Liver (tissue), 9 donors: ENCODE data around the gene SNX5. TPM values are rescaled to one million over a fixed set of nuclear protein-coding genes. Genes with fewer than 3 reads are reported as not detected.

Source experiments
- DNase-seq: peaks from one replicate; pipeline ENCODE4 v3.0.0-alpha.2; 2017; ENCODE audit warnings: low spot score
- H3K27ac ChIP-seq, 2 donors: one replicate each; pipeline ENCODE4 v1.7.0; 2013; ENCODE audit warnings: inconsistent platforms in 2 of 2, low read length in 2 of 2, control low read depth in 1 of 2, low read depth in 1 of 2, mild to moderate bottlenecking in 1 of 2
- H3K27me3 ChIP-seq, 4 donors: one replicate each; pipeline versions ENCODE4 v1.6.1 to v1.7.0; 2013; ENCODE audit warnings: low read length in 3 of 4, inconsistent platforms in 1 of 4, mild to moderate bottlenecking in 1 of 4, moderate library complexity in 1 of 4; ENCODE audit not compliant: control insufficient read depth in 4 of 4, insufficient read depth in 4 of 4
- H3K36me3 ChIP-seq, 4 donors: one replicate each; pipeline versions ENCODE4 v1.6.1 to v1.7.0; 2013; ENCODE audit warnings: low read length in 3 of 4, mild to moderate bottlenecking in 3 of 4, low read depth in 1 of 4, moderate library complexity in 1 of 4; ENCODE audit not compliant: control insufficient read depth in 4 of 4, insufficient read depth in 3 of 4
- H3K4me1 ChIP-seq, 4 donors: one replicate each; pipeline versions ENCODE4 v1.6.1 to v1.7.0; 2013; ENCODE audit warnings: low read length in 3 of 4, mild to moderate bottlenecking in 3 of 4, moderate library complexity in 1 of 4; ENCODE audit not compliant: control insufficient read depth in 4 of 4, insufficient read depth in 4 of 4
- H3K4me3 ChIP-seq, 3 donors: one replicate each; pipeline versions ENCODE4 v1.6.1 to v1.7.0; 2013; ENCODE audit warnings: low read length in 3 of 3, control low read depth in 1 of 3, low read depth in 1 of 3, mild to moderate bottlenecking in 1 of 3
- H3K9ac ChIP-seq, 2 donors: one replicate each; pipeline ENCODE4 v1.7.0; 2013; ENCODE audit warnings: low read length in 2 of 2, mild to moderate bottlenecking in 2 of 2, moderate library complexity in 2 of 2, control low read depth in 1 of 2, low read depth in 1 of 2
- H3K9me3 ChIP-seq, 4 donors: one replicate each; pipeline versions ENCODE4 v1.6.1 to v1.7.0; 2013; ENCODE audit warnings: low read length in 3 of 4; ENCODE audit not compliant: control insufficient read depth in 4 of 4
- ATF3 ChIP-seq: IDR thresholded peaks from 2 replicates; pipeline ENCODE4 v1.6.1; 2016; ENCODE audit warnings: antibody characterized with exemption
- CTCF ChIP-seq: fragments of 150-350 bp; IDR thresholded peaks from 2 replicates; pipeline ENCODE4 v1.5.1; 2017; ENCODE audit warnings: improper control_type of control experiment, low read depth, low read length; ENCODE audit not compliant: missing input control
- EGR1 ChIP-seq, 2 donors: IDR thresholded peaks; 2 replicates each; pipeline ENCODE4 v1.6.1; 2016 to 2018; ENCODE audit warnings: antibody characterized with exemption in 2 of 2, low read depth in 2 of 2
- FOXA1 ChIP-seq: IDR thresholded peaks from 2 replicates; pipeline ENCODE4 v1.6.1; 2016; ENCODE audit warnings: antibody characterized with exemption
- FOXA2 ChIP-seq: IDR thresholded peaks from 2 replicates; pipeline ENCODE4 v1.6.1; 2016; ENCODE audit warnings: antibody characterized with exemption
- GABPA ChIP-seq, 2 donors: IDR thresholded peaks in 1 of 2; conservative IDR thresholded peaks in 1 of 2; 2 replicates each; pipeline ENCODE4 v1.6.1; 2016; ENCODE audit warnings: antibody characterized with exemption in 2 of 2, mild to moderate bottlenecking in 1 of 2, moderate library complexity in 1 of 2
- HNF4A ChIP-seq, 2 donors: conservative IDR thresholded peaks; 2 replicates each; pipeline ENCODE4 v1.6.1; 2016; ENCODE audit warnings: antibody characterized with exemption in 2 of 2, mild to moderate bottlenecking in 2 of 2
- HNF4G ChIP-seq: IDR thresholded peaks from 2 replicates; pipeline ENCODE4 v1.6.1; 2016; ENCODE audit warnings: antibody characterized with exemption
- JUND ChIP-seq, 2 donors: IDR thresholded peaks; 2 replicates each; pipeline ENCODE4 v1.6.1; 2016; ENCODE audit warnings: antibody characterized with exemption in 2 of 2
- MAX ChIP-seq: IDR thresholded peaks from 2 replicates; pipeline ENCODE4 v1.6.1; 2016; ENCODE audit warnings: antibody characterized with exemption
- NR2F2 ChIP-seq: IDR thresholded peaks from 2 replicates; pipeline ENCODE4 v1.6.1; 2016; ENCODE audit warnings: antibody characterized with exemption
- RAD21 ChIP-seq, 2 donors: IDR thresholded peaks; 2 replicates each; pipeline ENCODE4 v1.6.1; 2016; ENCODE audit warnings: antibody characterized with exemption in 2 of 2, mild to moderate bottlenecking in 2 of 2
- RXRA ChIP-seq, 2 donors: IDR thresholded peaks; 2 replicates each; pipeline ENCODE4 v1.6.1; 2017 to 2018; ENCODE audit warnings: antibody characterized with exemption in 2 of 2, mild to moderate bottlenecking in 1 of 2
- SP1 ChIP-seq: IDR thresholded peaks from 2 replicates; pipeline ENCODE4 v1.6.1; 2018; ENCODE audit warnings: antibody characterized with exemption, mild to moderate bottlenecking
- TAF1 ChIP-seq: conservative IDR thresholded peaks from 2 replicates; pipeline ENCODE4 v1.6.1; 2016; ENCODE audit warnings: antibody characterized with exemption, mild to moderate bottlenecking
- YY1 ChIP-seq: IDR thresholded peaks from 2 replicates; pipeline ENCODE4 v1.6.1; 2016; ENCODE audit warnings: antibody characterized with exemption, mild to moderate bottlenecking
- WGBS: extraction: QIAGEN DNeasy Blood & Tissue Kit; methylation state at CpG from one replicate; pipeline ENCODE4 v1.1.7; 2013; 5-methylcytosine and 5-hydroxymethylcytosine counted together
- polyA plus RNA-seq, 2 donors: library from polyadenylated mRNA; stranded (reverse) in 1 of 2; unstranded in 1 of 2; fragments of 200-250 nt in 1 of 2; fragments of >200 nt in 1 of 2; fragmentation: Nextera tagmentation in 1 of 2; extraction: Ambion mirVana in 1 of 2; gene quantifications; one replicate each; pipeline versions ENCODE4 v1.2.1 to v1.2.3, GENCODE V29; 2013 to 2015
- total RNA-seq, 2 donors: library from RNA; depleted of rRNA; stranded (reverse); fragments of >200 nt; gene quantifications; one replicate each; pipeline ENCODE4 v1.2.3, GENCODE V29; 2014
- TF ChIP-seq, protein P1 (sequence below): IDR thresholded peaks from 2 replicates; pipeline ENCODE4 v1.6.1; 2016; ENCODE audit warnings: antibody characterized with exemption, mild to moderate bottlenecking
- TF ChIP-seq, protein P2 (sequence below): IDR thresholded peaks from 2 replicates; pipeline ENCODE4 v1.6.1; 2016; ENCODE audit warnings: antibody characterized with exemption
- donor health status: healthy.
- donor health status: healthy.
- donor health status: healthy.
- donor health status: healthy.
- donor health status: healthy.

SNX5 gene
- total and polyA plus RNA-seq, 4 donors = 32.8 to 77.8 (median 46.2) TPM

DNA sequence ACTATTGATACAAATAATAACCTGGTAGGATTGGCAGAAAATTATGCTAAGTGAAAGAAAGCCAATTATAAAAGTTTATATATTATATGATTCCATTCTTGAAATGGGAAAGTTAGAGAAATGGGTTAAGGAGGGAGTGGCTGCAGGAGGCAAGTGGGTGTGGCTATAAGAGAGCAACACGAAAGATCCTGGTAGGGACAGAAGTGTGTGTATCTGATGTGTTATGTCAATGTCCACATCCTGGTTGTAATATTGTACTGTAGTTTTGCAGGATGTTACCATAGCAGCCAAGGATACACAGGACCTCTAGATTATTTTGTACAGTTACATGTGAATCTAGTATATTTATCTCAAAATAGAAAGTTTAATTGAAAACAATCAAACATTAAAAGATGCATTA is 46.8 kb downstream of the SNX5 start:
- Histone ChIP-seq H3K27me3 (no peaks in the 10 kb centered on the region), H3K27ac (no peak overlapping the region), H3K9me3 (no peaks in the 10 kb centered on the region), H3K4me3 (no peak overlapping the region), H3K36me3 (no peaks in the 10 kb centered on the region), H3K4me1 (peaks cover 11 to 20% (median 15%) of the 10 kb centered on the region in 4 donors), H3K9ac (no peak overlapping the region)
- TF ChIP-seq JUND (IDR thresholded peaks at IDR 0.05) (no peak), MAX (no peak), RXRA (IDR thresholded peaks at IDR 0.05) (no peak), RAD21 (IDR thresholded peaks at IDR 0.05) (no peak), HNF4G (no peak), GABPA (IDR thresholded peaks at IDR 0.05 in 1 of 2, conservative IDR thresholded peaks at IDR 0.05 in 1 of 2) (no peak), FOXA1 (no peak), SP1 (no peak), CTCF (no peak), HNF4A (conservative IDR thresholded peaks at IDR 0.05) (no peak), FOXA2 (no peak), EGR1 (IDR thresholded peaks at IDR 0.05; ENCODE audit: low read depth in 2 of 2) (no peak), NR2F2 (no peak)
- TF ChIP-seq, protein P1, sequence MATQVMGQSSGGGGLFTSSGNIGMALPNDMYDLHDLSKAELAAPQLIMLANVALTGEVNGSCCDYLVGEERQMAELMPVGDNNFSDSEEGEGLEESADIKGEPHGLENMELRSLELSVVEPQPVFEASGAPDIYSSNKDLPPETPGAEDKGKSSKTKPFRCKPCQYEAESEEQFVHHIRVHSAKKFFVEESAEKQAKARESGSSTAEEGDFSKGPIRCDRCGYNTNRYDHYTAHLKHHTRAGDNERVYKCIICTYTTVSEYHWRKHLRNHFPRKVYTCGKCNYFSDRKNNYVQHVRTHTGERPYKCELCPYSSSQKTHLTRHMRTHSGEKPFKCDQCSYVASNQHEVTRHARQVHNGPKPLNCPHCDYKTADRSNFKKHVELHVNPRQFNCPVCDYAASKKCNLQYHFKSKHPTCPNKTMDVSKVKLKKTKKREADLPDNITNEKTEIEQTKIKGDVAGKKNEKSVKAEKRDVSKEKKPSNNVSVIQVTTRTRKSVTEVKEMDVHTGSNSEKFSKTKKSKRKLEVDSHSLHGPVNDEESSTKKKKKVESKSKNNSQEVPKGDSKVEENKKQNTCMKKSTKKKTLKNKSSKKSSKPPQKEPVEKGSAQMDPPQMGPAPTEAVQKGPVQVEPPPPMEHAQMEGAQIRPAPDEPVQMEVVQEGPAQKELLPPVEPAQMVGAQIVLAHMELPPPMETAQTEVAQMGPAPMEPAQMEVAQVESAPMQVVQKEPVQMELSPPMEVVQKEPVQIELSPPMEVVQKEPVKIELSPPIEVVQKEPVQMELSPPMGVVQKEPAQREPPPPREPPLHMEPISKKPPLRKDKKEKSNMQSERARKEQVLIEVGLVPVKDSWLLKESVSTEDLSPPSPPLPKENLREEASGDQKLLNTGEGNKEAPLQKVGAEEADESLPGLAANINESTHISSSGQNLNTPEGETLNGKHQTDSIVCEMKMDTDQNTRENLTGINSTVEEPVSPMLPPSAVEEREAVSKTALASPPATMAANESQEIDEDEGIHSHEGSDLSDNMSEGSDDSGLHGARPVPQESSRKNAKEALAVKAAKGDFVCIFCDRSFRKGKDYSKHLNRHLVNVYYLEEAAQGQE = no peak
- WGBS = 34% methylated on average over 1 of the region's 1 CpG
- no peak for DNase-seq

DNA sequence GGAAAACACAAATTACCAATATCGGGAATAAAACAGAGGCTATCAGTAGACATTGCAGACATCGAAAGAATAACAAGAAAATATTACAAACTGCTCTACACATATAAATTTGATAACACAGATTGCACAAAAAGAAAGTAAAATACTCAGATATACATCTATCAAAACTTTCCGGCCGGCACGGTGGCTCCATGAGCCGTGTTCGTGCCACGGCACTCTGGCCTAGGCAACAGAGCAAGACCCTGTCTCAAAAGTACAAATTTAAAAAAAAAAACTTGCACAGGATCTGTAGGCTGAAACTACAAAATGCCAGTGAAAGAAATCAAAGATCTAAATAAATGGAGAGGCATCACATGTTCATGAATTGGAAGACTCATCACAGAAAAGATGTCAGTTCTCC is 49.4 kb downstream of the SNX5 start:
- H3K9me3 ChIP-seq = no peaks in the 10 kb centered on the region
- WGBS = 94% methylated on average over 8 of the region's 8 CpGs
- H3K36me3 ChIP-seq = no peaks in the 10 kb centered on the region
- no peak for DNase-seq
- no peak overlapping the region for H3K4me3 ChIP-seq
- H3K27me3 ChIP-seq = no peaks in the 10 kb centered on the region
- H3K9ac ChIP-seq = no peak overlapping the region
- TF ChIP-seq HNF4G (no peak), NR2F2 (no peak), TAF1 (no peak), HNF4A (conservative IDR thresholded peaks at IDR 0.05) (no peak), ATF3 (no peak), GABPA (IDR thresholded peaks at IDR 0.05 in 1 of 2, conservative IDR thresholded peaks at IDR 0.05 in 1 of 2) (no peak), SP1 (no peak), RAD21 (IDR thresholded peaks at IDR 0.05) (no peak), MAX (no peak), RXRA (IDR thresholded peaks at IDR 0.05) (no peak), YY1 (no peak)
- TF ChIP-seq, protein P1 = no peak
- TF ChIP-seq, protein P2, sequence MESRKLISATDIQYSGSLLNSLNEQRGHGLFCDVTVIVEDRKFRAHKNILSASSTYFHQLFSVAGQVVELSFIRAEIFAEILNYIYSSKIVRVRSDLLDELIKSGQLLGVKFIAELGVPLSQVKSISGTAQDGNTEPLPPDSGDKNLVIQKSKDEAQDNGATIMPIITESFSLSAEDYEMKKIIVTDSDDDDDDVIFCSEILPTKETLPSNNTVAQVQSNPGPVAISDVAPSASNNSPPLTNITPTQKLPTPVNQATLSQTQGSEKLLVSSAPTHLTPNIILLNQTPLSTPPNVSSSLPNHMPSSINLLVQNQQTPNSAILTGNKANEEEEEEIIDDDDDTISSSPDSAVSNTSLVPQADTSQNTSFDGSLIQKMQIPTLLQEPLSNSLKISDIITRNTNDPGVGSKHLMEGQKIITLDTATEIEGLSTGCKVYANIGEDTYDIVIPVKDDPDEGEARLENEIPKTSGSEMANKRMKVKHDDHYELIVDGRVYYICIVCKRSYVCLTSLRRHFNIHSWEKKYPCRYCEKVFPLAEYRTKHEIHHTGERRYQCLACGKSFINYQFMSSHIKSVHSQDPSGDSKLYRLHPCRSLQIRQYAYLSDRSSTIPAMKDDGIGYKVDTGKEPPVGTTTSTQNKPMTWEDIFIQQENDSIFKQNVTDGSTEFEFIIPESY = no peak
- no peaks in the 10 kb centered on the region for H3K4me1 ChIP-seq
- no peak overlapping the region for H3K27ac ChIP-seq
